AG04450 (cell line): Measurements from ENCODE around the gene MOK. TPM values are rescaled to one million over a fixed set of nuclear protein-coding genes. Genes with fewer than 3 reads are reported as not detected.
A peak's percentile ranks its signal among the peaks of the same experiment; 100 is the strongest.

Experiments
- CTCF ChIA-PET: fragments of 300-600, 350-600 bp; formaldehyde crosslinking; extraction: SDS; loops from one replicate; lab custom pipeline; 2022; ENCODE audit warnings: antibody characterized with exemption, inconsistent platforms; lab: Charles Lee
- POLR2A ChIA-PET: fragments of 350-600 bp; formaldehyde crosslinking; extraction: SDS; loops from one replicate; lab custom pipeline; 2021; ENCODE audit warnings: antibody characterized with exemption, inconsistent platforms; lab: Yijun Ruan, JAX
- DNase-seq: peaks from one replicate; pipeline ENCODE4 v3.0.0-alpha.2; 2011; ENCODE audit warnings: low read depth, low spot score
- H3K27ac ChIP-seq: one replicate; pipeline ENCODE4 v1.5.1; 2012; ENCODE audit warnings: low read depth, low read length, control low read depth
- H3K27me3 ChIP-seq: one replicate; pipeline ENCODE4 v1.6.0; 2012; ENCODE audit warnings: low read length; ENCODE audit not compliant: control insufficient read depth, insufficient read depth
- H3K4me3 ChIP-seq: 2 replicates; pipeline ENCODE4 v1.5.1; 2011; ENCODE audit warnings: mild to moderate bottlenecking, low read depth, low read length, control low read depth
- H3K9me3 ChIP-seq: 2 replicates; pipeline ENCODE4 v1.5.1; 2012; ENCODE audit warnings: low read length; ENCODE audit not compliant: control insufficient read depth, insufficient read depth
- polyA plus RNA-seq: library from polyadenylated mRNA; depleted of rRNA; stranded (reverse); fragments of >200 nt; gene quantifications from 2 replicates; pipeline ENCODE4 v1.2.3, GENCODE V29; 2011
- TF ChIP-seq, protein P1 (sequence below): IDR thresholded peaks from 2 replicates; pipeline ENCODE4 v1.5.1; 2011; ENCODE audit warnings: low read depth, low read length, control low read depth, inconsistent platforms

MOK gene
- polyA plus RNA-seq, 1 experiment, result 12.6 TPM

GRCh38 chr14:102297436-102298170, 7.4 kb downstream of the MOK start:
- CTCF ChIA-PET, result no interaction called here
- no peaks in the 10 kb centered on the region for H3K27me3 ChIP-seq
- peaks cover 9% of the 10 kb centered on the region; the same call in 1 of the 2 replicates for H3K9me3 ChIP-seq
- no peak for DNase-seq
- no peak overlapping the region for H3K4me3 ChIP-seq
- POLR2A ChIA-PET, result interaction anchor here (0.5 kb wide), 1 partner anchor 190 kb away, joined by 3 read pairs; no protein-coding TSS in a partner anchor
- no peak overlapping the region for H3K27ac ChIP-seq
- TF ChIP-seq, protein P1, sequence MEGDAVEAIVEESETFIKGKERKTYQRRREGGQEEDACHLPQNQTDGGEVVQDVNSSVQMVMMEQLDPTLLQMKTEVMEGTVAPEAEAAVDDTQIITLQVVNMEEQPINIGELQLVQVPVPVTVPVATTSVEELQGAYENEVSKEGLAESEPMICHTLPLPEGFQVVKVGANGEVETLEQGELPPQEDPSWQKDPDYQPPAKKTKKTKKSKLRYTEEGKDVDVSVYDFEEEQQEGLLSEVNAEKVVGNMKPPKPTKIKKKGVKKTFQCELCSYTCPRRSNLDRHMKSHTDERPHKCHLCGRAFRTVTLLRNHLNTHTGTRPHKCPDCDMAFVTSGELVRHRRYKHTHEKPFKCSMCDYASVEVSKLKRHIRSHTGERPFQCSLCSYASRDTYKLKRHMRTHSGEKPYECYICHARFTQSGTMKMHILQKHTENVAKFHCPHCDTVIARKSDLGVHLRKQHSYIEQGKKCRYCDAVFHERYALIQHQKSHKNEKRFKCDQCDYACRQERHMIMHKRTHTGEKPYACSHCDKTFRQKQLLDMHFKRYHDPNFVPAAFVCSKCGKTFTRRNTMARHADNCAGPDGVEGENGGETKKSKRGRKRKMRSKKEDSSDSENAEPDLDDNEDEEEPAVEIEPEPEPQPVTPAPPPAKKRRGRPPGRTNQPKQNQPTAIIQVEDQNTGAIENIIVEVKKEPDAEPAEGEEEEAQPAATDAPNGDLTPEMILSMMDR, result no peak

DNA sequence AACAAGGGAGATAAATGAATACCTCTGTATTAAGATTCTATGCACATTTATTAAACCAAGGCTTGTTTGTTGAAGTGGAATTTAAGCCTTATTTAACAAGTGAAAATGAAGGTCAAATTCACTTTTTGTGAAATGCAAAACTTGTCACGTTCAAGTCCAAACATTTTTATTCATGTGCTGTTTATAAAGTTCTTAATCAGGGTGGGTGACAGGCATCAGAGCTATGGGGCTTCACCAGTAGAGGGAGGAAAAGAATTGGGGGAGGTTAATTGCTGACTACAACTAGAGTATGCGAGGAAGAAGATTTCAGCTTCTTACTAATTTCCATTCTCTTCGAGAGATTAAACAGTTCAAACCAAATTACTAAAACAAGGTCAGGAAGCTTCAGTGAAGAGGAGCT, 9.7 kb downstream of the MOK start:
- POLR2A ChIA-PET, result interaction anchor here (0.6 kb wide), 1 partner anchor 75 kb away, joined by 6 read pairs; no protein-coding TSS in a partner anchor
- no peak overlapping the region for H3K27ac ChIP-seq
- no peak for DNase-seq
- TF ChIP-seq, protein P1, result peak; percentile 54
- CTCF ChIA-PET, result interaction anchor here (0.8 to 1.9 kb wide), 5 partner anchors 9 to 40 kb away, joined by 4 to 8 read pairs (median 4); partner anchors contain the start of gene MOK
- no peak overlapping the region for H3K4me3 ChIP-seq
- peaks cover 9% of the 10 kb centered on the region; the same call in 1 of the 2 replicates for H3K9me3 ChIP-seq
- H3K27me3 ChIP-seq, result no peaks in the 10 kb centered on the region

- peaks cover 9% of the 10 kb centered on the region; the same call in 1 of the 2 replicates for H3K9me3 ChIP-seq
- H3K4me3 ChIP-seq, result no peak overlapping the region
- no peak overlapping the region for H3K27ac ChIP-seq
- CTCF ChIA-PET, result no interaction called here
- DNase-seq, result no peak
- POLR2A ChIA-PET, result no interaction called here
- TF ChIP-seq, protein P1, result no peak
- no peaks in the 10 kb centered on the region for H3K27me3 ChIP-seq
Observed at GRCh38 chr14:102293781-102294180, 11.2 kb downstream of the MOK start.

DNA sequence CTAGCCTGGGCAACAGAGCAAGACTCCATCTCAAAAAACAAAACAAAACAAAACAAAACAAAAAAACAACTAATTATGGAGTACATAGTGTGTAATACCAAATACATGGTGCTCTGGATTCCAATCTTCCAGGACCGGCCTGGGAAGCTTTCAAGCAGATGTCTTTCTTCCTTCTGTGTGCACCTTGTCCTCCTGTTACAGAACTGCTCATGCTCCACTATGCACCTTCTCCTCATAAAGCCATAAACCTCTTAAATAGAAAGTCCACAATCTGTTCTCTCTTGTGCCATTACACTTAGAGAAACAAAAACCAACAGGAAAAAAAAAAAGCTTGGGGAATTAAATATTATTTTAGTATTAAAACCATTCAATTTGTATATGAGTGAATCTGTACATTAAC, 12.5 kb downstream of the MOK start:
- ChIA-PET CTCF (no interaction called here), POLR2A (interaction anchor here (1.2 kb wide), 1 partner anchor 12 kb away, joined by 4 read pairs; no protein-coding TSS in a partner anchor)
- DNase-seq, result no peak

More for the DNA sequence above, 12.5 kb downstream of the MOK start:
- Histone ChIP-seq H3K27me3 (no peaks in the 10 kb centered on the region), H3K27ac (no peak overlapping the region), H3K9me3 (peaks cover 3% of the 10 kb centered on the region; the same call in 1 of the 2 replicates), H3K4me3 (no peak overlapping the region)
- TF ChIP-seq, protein P1, result no peak
